Fibroblast of peridontal ligament (primary cell): Measurements from ENCODE around the gene SORBS1.

Source experiments
- DNase-seq: peaks from one replicate; pipeline ENCODE4 v3.0.0-alpha.2; 2010; ENCODE audit errors: extremely low read depth

Gene SORBS1

DNA sequence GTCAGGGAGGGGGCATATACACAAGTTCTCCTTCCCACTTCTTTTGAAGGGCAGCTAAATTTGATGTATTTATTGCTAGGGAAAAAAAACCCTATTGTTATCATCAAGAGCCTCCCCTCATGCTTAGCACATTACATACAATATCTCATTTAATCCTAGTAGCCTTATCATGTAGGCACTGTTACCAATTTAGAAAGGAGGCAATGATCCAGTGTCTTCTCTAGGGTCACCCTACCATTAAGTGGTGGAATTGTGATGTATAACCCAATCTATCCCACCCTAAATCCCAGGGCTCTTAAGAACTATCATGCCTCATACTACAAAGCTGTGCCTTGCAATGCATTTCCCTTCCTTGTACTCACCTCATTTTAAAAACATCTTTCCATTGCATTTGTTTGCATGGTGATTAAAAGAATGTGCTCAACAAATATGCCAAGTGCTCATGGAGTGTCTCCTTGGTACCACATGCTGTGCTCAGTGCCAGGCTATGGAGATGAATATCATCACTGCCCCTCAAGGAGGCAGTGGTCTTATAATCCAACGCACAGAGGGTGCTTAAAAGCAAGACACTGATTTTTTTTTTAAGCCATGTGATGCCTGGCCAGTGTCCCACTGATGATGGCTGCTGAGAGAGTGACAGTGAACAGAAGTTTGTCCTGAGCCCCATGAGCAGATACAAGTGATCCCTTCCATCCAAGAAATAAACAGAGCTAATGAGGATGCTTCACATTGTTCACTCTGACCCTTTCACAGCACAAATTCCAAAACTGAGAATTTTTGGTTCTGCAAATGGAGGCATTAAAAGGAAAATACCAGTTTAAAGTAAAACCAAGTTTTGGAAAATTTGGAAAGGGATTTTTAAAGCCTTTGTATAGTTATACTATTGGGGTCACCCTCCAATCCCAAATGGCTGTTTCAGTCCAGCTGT lies 98.2 kb downstream of the SORBS1 start:
- DNase-seq, result no peak

DNA sequence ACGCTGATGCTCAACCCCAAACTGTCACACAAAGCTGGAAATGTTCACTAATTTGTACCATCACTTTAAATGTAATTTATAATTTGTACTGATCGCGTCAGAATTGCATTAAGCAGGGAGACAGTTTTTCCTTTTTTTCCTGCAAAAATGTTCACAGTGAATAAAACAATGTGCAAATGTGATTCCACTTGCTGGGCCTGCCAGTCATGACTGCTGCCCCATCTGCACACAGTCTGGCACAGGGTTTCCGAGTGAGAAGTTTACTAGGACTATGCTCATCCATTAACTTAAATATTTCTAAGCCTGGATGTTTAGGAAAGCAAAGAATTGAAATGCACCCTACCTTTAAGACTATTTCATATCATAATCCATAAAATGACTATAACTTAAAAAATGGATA lies 99.6 kb downstream of the SORBS1 start:
- DNase-seq, result no peak

- no peak for DNase-seq
Measured at GRCh38 chr10:95459446-95460045, 101.6 kb downstream of the SORBS1 start.

DNA sequence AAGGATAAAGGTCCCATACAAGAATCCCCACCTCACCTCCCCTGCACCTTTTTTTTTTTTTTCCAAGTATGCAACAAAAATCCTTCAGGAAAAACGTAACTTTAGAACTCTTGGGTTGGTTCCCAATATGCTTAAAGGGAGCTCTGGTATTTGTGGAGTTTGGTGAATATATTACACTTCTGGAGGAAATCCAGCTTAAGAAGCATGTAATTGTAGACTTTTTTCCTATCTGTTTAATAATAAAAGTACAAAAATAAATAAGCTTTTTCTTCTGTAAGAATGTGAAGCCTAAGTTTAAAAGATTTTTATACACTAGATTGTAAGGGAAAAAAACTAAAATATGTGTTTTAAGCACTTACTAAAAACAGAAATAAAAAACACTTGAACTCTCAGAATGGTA lies 102.3 kb downstream of the SORBS1 start:
- no peak for DNase-seq

- DNase-seq, result no peak
Measured at GRCh38 chr10:95458014-95458413, 103.2 kb downstream of the SORBS1 start.

GRCh38 chr10:95457319-95457886 lies 103.8 kb downstream of the SORBS1 start:
- DNase-seq, result no peak

DNA sequence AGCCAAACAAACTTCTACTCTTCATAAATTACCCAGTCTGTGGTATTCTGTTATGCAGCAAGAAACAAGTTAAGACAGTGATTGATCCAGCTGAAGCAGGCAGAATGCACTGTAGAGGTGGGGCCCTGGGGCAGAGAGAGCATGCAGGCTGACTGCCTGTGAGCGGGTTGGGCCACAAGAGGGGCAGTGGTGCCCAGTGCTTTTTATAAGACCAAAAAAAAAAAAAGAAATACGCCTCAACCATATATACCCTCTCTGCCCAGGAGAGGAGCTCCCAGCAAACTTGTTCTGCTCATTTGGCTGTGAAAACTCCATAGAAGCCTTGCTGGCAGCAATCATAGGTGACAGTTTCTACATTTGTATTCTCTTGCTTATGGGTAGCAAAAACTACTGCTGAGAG lies 104.7 kb downstream of the SORBS1 start:
- no peak for DNase-seq

- DNase-seq, result no peak
Measured at GRCh38 chr10:95454940-95455339, 106.2 kb downstream of the SORBS1 start.

GRCh38 chr10:95454356-95454755 lies 106.8 kb downstream of the SORBS1 start:
- no peak for DNase-seq

GRCh38 chr10:95451568-95452524 lies 109.3 kb downstream of the SORBS1 start:
- DNase-seq, result no peak

DNA sequence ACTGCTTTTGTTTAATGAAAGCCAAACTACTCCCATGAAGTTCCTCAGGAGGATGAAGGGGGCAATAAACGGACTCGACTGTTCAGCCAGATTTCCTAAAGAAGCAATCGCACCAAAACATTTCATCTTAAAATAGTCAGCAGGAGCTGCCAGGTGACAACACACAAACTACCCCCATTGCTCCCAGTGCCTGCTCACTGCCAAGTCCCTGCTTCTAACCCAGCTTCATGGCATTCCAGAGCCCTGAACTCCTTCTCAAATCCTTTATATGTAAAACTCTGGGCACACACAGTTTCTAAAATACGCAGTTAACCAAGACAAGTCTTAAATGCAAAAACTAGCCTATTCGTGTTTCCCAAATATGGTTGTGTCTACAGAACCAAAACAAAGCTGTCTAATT lies 110.0 kb downstream of the SORBS1 start:
- DNase-seq, result no peak

DNA sequence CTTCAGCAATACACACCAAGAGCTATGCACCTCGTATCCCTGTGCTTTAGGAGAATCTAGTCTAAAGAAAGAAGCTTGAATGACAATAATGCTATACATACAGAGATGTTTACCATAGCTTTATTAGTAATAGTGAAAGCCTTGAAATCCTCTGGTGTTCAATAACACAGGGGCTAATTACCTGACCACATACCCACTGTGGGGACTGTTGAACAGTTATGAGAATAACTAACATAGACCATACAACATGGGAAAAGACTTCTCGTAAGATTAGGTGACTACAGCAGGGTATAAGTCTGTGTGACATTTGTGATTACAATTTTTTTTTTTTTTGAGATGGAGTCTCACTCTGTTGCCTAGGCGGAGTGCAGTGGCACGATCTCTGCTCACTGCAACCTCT lies 111.0 kb downstream of the SORBS1 start:
- DNase-seq, result no peak

DNA sequence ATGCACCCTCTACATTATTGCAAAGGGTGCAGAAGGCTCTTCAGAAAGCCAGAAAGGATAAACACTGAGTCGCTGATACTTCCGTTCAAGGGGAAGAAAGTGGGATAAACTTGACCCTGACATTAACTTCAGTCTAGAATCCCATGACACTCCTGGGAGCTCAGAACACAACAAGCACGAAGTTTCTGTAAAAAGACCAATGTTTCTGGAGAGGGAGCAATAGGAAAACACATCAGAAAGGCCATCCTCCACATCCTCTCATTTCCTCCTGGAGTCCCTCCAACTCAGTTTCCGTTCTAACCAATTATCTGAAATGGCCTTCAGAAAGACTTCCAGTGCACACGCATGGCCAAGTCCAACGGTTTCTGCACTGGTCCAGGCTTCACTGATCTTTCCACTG lies 113.5 kb downstream of the SORBS1 start:
- DNase-seq, result peak; percentile 7

- DNase-seq, result peak; percentile 75
Measured at GRCh38 chr10:95445837-95446486, 115.2 kb downstream of the SORBS1 start.

GRCh38 chr10:95445223-95445836 lies 115.8 kb downstream of the SORBS1 start:
- DNase-seq, result peak; percentile 61

DNA sequence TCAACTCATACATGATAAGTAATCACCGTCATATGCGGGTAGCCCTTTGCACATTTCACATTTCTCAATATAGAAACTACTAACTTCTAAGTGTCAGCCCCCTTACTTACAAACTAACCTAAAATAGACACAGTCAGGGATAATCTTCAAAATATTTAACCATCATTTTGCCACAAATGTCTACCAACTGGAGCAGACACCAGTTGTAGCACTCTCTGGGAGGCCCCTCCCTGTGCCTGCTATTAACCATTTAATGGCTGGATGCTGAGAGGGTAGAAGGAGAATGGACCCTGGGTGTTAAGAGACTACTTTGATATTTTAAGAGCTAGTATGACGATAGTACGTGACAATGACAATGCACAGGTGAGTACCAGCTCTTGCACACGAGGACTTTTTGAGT lies 116.4 kb downstream of the SORBS1 start:
- DNase-seq, result no peak

DNA sequence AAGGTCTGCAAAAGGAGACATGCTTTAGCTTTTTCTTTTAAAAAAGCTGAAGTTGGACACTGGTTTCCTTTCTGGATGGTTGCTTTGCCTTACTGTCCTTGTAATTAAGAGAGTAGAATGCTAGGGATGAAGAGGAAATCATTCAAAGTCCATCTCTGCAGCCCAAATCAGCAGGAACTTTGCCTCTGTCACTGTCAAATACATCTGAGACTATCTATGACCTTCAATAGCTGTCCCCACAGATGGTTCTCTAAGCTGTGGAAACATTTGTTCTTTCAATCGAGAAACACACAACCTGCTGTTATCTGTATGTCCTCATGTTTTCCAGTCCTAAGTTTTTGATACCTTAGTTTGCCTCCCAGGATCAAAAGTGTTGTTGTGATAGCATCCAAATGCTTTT lies 117.5 kb downstream of the SORBS1 start:
- DNase-seq, result no peak

DNA sequence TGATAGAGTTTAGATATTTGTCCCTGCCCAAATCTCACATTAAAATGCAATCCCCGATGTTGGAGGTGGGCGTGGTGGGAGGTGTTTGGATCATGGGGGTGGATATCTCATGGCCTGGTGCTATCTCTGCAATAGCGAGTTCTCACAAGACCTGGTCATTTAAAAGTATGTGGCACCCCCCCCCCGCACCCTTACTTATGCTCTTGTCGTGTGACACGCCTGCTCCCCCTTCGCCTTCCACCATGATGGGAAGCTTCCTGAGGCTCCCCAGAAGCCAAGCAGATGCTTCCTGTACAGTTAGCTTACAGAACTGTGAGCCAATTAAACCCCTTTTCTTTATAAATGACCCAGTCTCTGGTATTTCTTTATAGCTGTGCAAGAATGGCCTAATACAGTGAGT lies 118.8 kb downstream of the SORBS1 start:
- no peak for DNase-seq

DNA sequence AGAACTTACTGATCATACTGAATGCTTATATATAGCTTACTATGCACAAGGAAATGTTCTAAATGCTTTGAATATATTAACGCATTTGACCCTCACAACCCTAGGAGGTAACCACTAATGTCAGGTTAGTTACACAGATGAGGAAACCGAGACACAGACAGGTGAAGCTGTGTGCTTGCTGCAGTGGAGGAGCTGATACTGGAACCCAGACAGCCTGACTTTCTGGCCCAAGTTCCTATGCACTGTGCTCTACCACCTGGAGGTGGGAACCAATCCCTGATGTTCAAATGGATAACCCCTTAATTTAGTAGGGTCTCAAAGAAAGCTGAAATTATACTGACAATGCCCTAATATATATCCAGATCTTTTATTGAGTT lies 119.6 kb downstream of the SORBS1 start:
- no peak for DNase-seq

GRCh38 chr10:95440756-95441546 lies 120.2 kb downstream of the SORBS1 start:
- DNase-seq, result no peak
